Stimulated activated CD4-positive, alpha-beta T cell treated with anti-CD3 and anti-CD28 coated beads, Interleukin-12 subunit alpha, Interleukin-12 subunit beta, amount 100 ng/mL, for 24 hours (primary cell): ENCODE results near the gene PSMB8.
"Not testable (repeated sequence)": the region's sequence is repeated elsewhere in the genome, so short reads cannot be mapped to it uniquely, and the experiment has no call there.

Experiments
- DNase-seq, 2 experiments: peaks; one replicate each; pipeline ENCODE4 v3.0.0-alpha.2; 2020; ENCODE audit warnings: low read depth in 2 of 2

The PSMB8 gene

GRCh38 chr6:32838114-32838958 is 5.5 kb downstream of the PSMB8 start, which contains the start of gene TAP2:
TAP2 (minus strand) TSS chr6:32838739; CDS start chr6:32838233, 506 bp downstream.
- peak; percentile 95 to 97 for DNase-seq

GRCh38 chr6:32837651-32838113 is 6.2 kb downstream of the PSMB8 start:
- no peak for DNase-seq

- no peak for DNase-seq
Measured at GRCh38 chr6:32836873-32837272, 7.0 kb downstream of the PSMB8 start.

- no peak for DNase-seq
Measured at GRCh38 chr6:32835167-32835893, 8.5 kb downstream of the PSMB8 start.

GRCh38 chr6:32833664-32834063 is 10.2 kb downstream of the PSMB8 start:
- DNase-seq, result no peak

GRCh38 chr6:32832535-32832934 is 11.3 kb downstream of the PSMB8 start:
- no peak for DNase-seq

- no peak for DNase-seq
Measured at GRCh38 chr6:32830936-32831335, 12.9 kb downstream of the PSMB8 start.

GRCh38 chr6:32830017-32830416 is 13.8 kb downstream of the PSMB8 start:
- no peak for DNase-seq

- no peak for DNase-seq
Measured at GRCh38 chr6:32829495-32829894, 14.4 kb downstream of the PSMB8 start.

GRCh38 chr6:32827025-32827424 is 16.8 kb downstream of the PSMB8 start:
- no peak for DNase-seq

GRCh38 chr6:32825966-32826365 is 17.9 kb downstream of the PSMB8 start:
- no peak for DNase-seq

- DNase-seq, result no peak
Measured at GRCh38 chr6:32819729-32820128, 24.1 kb downstream of the PSMB8 start.

GRCh38 chr6:32818867-32819266 is 25.0 kb downstream of the PSMB8 start:
- DNase-seq, result no peak

- DNase-seq, result no peak
Measured at GRCh38 chr6:32816746-32817204, 27.1 kb downstream of the PSMB8 start, which contains the start of gene HLA-DOB. HLA-DOB (minus strand) TSS chr6:32817002; CDS start chr6:32816951, 51 bp downstream.

GRCh38 chr6:32815996-32816395 is 27.9 kb downstream of the PSMB8 start:
- DNase-seq, result no peak

GRCh38 chr6:32815115-32815514 is 28.7 kb downstream of the PSMB8 start:
- no peak for DNase-seq

GRCh38 chr6:32814145-32814544 is 29.7 kb downstream of the PSMB8 start:
- DNase-seq, result no peak

GRCh38 chr6:32809171-32809570 is 34.7 kb downstream of the PSMB8 start:
- no peak for DNase-seq

- no peak for DNase-seq
Measured at GRCh38 chr6:32807020-32807580, 36.7 kb downstream of the PSMB8 start.

GRCh38 chr6:32805404-32805803 is 38.4 kb downstream of the PSMB8 start:
- DNase-seq, result not testable (repeated sequence)

- DNase-seq, result no peak
Measured at GRCh38 chr6:32803416-32803815, 40.4 kb downstream of the PSMB8 start.

GRCh38 chr6:32799740-32800139 is 44.1 kb downstream of the PSMB8 start:
- DNase-seq, result no peak
